Lower lobe of right lung (tissue), 2 donors: ENCODE data around the gene VPS52. TPM values are rescaled to one million over a fixed set of nuclear protein-coding genes. Genes with fewer than 3 reads are reported as not detected.

Source experiments
- ATAC-seq, 2 donors: fragments of 200-7000 bp; cut with Tn5 transposase; one replicate each; pipeline ENCODE4 v1.9.1; 2020 to 2022; ENCODE audit warnings: mild to moderate bottlenecking in 2 of 2, moderate library complexity in 2 of 2
- DNase-seq: peaks from one replicate; pipeline ENCODE4 v3.0.0-alpha.2; 2020
- H3K27ac ChIP-seq: fragments of 200-600 bp; one replicate; pipeline ENCODE4 v1.8.0; 2022
- H3K27me3 ChIP-seq: fragments of 200-600 bp; one replicate; pipeline ENCODE4 v1.8.0; 2022; ENCODE audit warnings: low read depth
- H3K36me3 ChIP-seq: fragments of 200-600 bp; one replicate; pipeline ENCODE4 v1.8.0; 2022; ENCODE audit warnings: mild to moderate bottlenecking
- H3K4me1 ChIP-seq: fragments of 200-600 bp; one replicate; pipeline ENCODE4 v1.8.0; 2022
- H3K4me3 ChIP-seq: fragments of 200-600 bp; one replicate; pipeline ENCODE4 v1.8.0; 2022; ENCODE audit warnings: mild to moderate bottlenecking
- H3K9me3 ChIP-seq: fragments of 200-600 bp; one replicate; pipeline ENCODE4 v1.8.0; 2022
- CTCF ChIP-seq: fragments of 200-600 bp; IDR thresholded peaks from one replicate; pipeline ENCODE4 v1.8.0; 2022; ENCODE audit warnings: antibody characterized with exemption, mild to moderate bottlenecking
- intact Hi-C: fragments of 100-400 bp; cut with DNase I; formaldehyde crosslinking; loops from one replicate; pipeline ENCODE4 v1.11.0; 2022
- total RNA-seq: library from RNA; stranded (reverse); fragmentation: NEBNext Ultra II Directional; extraction: Animal tissue kit (Norgen Biotek cat#: 25700); gene quantifications from one replicate; pipeline ENCODE4 v1.2.1, GENCODE V29; 2021
- donor health status: DM: no; HTN: yes; CAD: no; lungs with severe emphysema.

Gene VPS52
- total RNA-seq, 1 donor from 2014 or later, result 59.7 TPM

- peaks cover 46% of the 10 kb centered on the region for H3K36me3 ChIP-seq
Observed at GRCh38 chr6:33312361-33313104, 40.9 kb upstream of the VPS52 start.

GRCh38 chr6:33306356-33306755 lies 34.7 kb upstream of the VPS52 start:
- no peak for TF ChIP-seq CTCF
- Histone ChIP-seq H3K4me1 (peaks cover 24% of the 10 kb centered on the region), H3K4me3 (no peak overlapping the region), H3K27ac (no peak overlapping the region), H3K9me3 (no peaks in the 10 kb centered on the region), H3K27me3 (no peaks in the 10 kb centered on the region), H3K36me3 (peaks cover 92% of the 10 kb centered on the region)
- DNase-seq (no peak), ATAC-seq (no peak)
- intact Hi-C loops, result no loop called here

More at GRCh38 chr6:33312361-33313104, 40.9 kb upstream of the VPS52 start:
- intact Hi-C loops, result no loop called here
- Histone ChIP-seq H3K27me3 (no peaks in the 10 kb centered on the region), H3K4me3 (peak overlapping the region; percentile 96), H3K9me3 (no peaks in the 10 kb centered on the region), H3K4me1 (peaks cover 48% of the 10 kb centered on the region), H3K27ac (peak overlapping the region; percentile 98)
- ATAC-seq (peak; percentile 58 to 61), DNase-seq (peak; percentile 87)
- no peak for TF ChIP-seq CTCF

GRCh38 chr6:33305052-33305451 lies 33.4 kb upstream of the VPS52 start:
- no peaks in the 10 kb centered on the region for H3K27me3 ChIP-seq
- H3K4me1 ChIP-seq, result peaks cover 24% of the 10 kb centered on the region
- no peak for DNase-seq
- intact Hi-C loops, result no loop called here
- no peak overlapping the region for H3K4me3 ChIP-seq
- TF ChIP-seq CTCF, result no peak
- peaks cover 80% of the 10 kb centered on the region for H3K36me3 ChIP-seq
- H3K9me3 ChIP-seq, result no peaks in the 10 kb centered on the region
- no peak for ATAC-seq
- no peak overlapping the region for H3K27ac ChIP-seq

- Histone ChIP-seq H3K4me3 (no peak overlapping the region), H3K27me3 (no peaks in the 10 kb centered on the region), H3K27ac (no peak overlapping the region), H3K9me3 (no peaks in the 10 kb centered on the region), H3K4me1 (peaks cover 27% of the 10 kb centered on the region), H3K36me3 (peaks cover 71% of the 10 kb centered on the region)
- TF ChIP-seq CTCF, result no peak
- intact Hi-C loops, result no loop called here
- no peak for ATAC-seq
- no peak for DNase-seq
Observed at GRCh38 chr6:33304216-33304615, 32.5 kb upstream of the VPS52 start.

GRCh38 chr6:33301877-33302276 lies 30.2 kb upstream of the VPS52 start:
- ATAC-seq (no peak), DNase-seq (no peak)
- Histone ChIP-seq H3K4me3 (no peak overlapping the region), H3K27me3 (no peaks in the 10 kb centered on the region), H3K9me3 (no peaks in the 10 kb centered on the region), H3K27ac (no peak overlapping the region), H3K36me3 (peaks cover 52% of the 10 kb centered on the region), H3K4me1 (peaks cover 37% of the 10 kb centered on the region)
- intact Hi-C loops, result no loop called here
- no peak for TF ChIP-seq CTCF
